Gastroesophageal sphincter (tissue), 4 donors: ENCODE results near the gene KCTD8. TPM values are rescaled to one million over a fixed set of nuclear protein-coding genes. Genes with fewer than 3 reads are reported as not detected.
"Not testable (repeated sequence)": the region's sequence is repeated elsewhere in the genome, so short reads cannot be mapped to it uniquely, and the experiment has no call there.

Experiments used
- ATAC-seq: fragments of 150-250 bp; one replicate; pipeline ENCODE4 v1.9.1; 2016; ENCODE audit warnings: mild to moderate bottlenecking, moderate library complexity
- H3K27ac ChIP-seq, 4 donors: fragments of 200-600 bp; sonication (generic) in 3 of 4; 1 replicate in 3 of 4; 2 replicates in 1 of 4; pipeline ENCODE4 v1.5.1; 2016 to 2019
- H3K27me3 ChIP-seq: fragments of 200-600 bp; sonication (generic); one replicate; pipeline ENCODE4 v1.5.1; 2019
- H3K36me3 ChIP-seq, 2 donors: fragments of 200-600 bp; sonication (generic); one replicate each; pipeline ENCODE4 v1.5.1; 2019; ENCODE audit warnings: control low read depth in 1 of 2
- H3K4me1 ChIP-seq, 3 donors: fragments of 200-600 bp; sonication (generic); 1 replicate in 2 of 3; 2 replicates in 1 of 3; pipeline ENCODE4 v1.5.1; 2016 to 2019; ENCODE audit warnings: control low read depth in 2 of 3
- H3K4me3 ChIP-seq, 2 donors: fragments of 200-600 bp; sonication (generic); one replicate each; pipeline ENCODE4 v1.5.1; 2019; ENCODE audit warnings: mild to moderate bottlenecking in 1 of 2, moderate library complexity in 1 of 2
- H3K9me3 ChIP-seq, 3 donors: fragments of 200-600 bp; sonication (generic); one replicate each; pipeline ENCODE4 v1.5.1; 2017 to 2019; ENCODE audit warnings: control low read depth in 2 of 3
- CTCF ChIP-seq, 4 experiments: fragments of 200-600 bp in 2 of 4; fragments of 450-650 bp in 2 of 4; sonication (generic) in 1 of 4; IDR thresholded peaks; one replicate each; pipeline ENCODE4 v1.5.1; 2017 to 2019; ENCODE audit warnings: antibody characterized with exemption in 4 of 4, mild to moderate bottlenecking in 2 of 4, moderate library complexity in 2 of 4
- EP300 ChIP-seq: sonication (generic); formaldehyde crosslinking; IDR thresholded peaks from one replicate; pipeline ENCODE4 v1.6.1; 2017; ENCODE audit warnings: antibody characterized with exemption, mild to moderate bottlenecking
- POLR2A ChIP-seq, 2 donors: fragments of 450-650 bp; IDR thresholded peaks; one replicate each; pipeline ENCODE4 v1.6.1; 2017; ENCODE audit warnings: antibody characterized with exemption in 2 of 2, mild to moderate bottlenecking in 2 of 2, moderate library complexity in 1 of 2
- POLR2AphosphoS5 ChIP-seq: sonication (generic); formaldehyde crosslinking; IDR thresholded peaks from one replicate; pipeline ENCODE4 v1.6.1; 2017; ENCODE audit warnings: antibody characterized with exemption
- WGBS, 2 donors: methylation state at CpG; one replicate each; pipeline ENCODE4 v1.1.5; 2018; ENCODE audit warnings: low coverage in 1 of 2; 5-methylcytosine and 5-hydroxymethylcytosine counted together
- total RNA-seq, 4 donors: library from RNA; depleted of rRNA; stranded (reverse); fragments of >200 nt; gene quantifications; one replicate each; pipeline ENCODE4 v1.1.0, GENCODE V29; 2016

KCTD8 gene
- total RNA-seq, 4 donors from 2014 or later = 0.89 to 4.4 (median 2.4) TPM

- no peak overlapping the region for H3K27ac ChIP-seq
- H3K27me3 ChIP-seq = no peaks in the 10 kb centered on the region
- ATAC-seq = no peak
- no peaks in the 10 kb centered on the region for H3K9me3 ChIP-seq
- no peaks in the 10 kb centered on the region for H3K4me1 ChIP-seq
- H3K36me3 ChIP-seq = no peaks in the 10 kb centered on the region
- 36 to 38% methylated on average over 1 of the region's 1 CpG for WGBS, 2 donors
- no peak overlapping the region for H3K4me3 ChIP-seq
- TF ChIP-seq POLR2A (IDR thresholded peaks at IDR 0.05) = no peak
These were observed 261.8 kb downstream of the KCTD8 start for GRCh38 chr4:44186850-44187246.

DNA sequence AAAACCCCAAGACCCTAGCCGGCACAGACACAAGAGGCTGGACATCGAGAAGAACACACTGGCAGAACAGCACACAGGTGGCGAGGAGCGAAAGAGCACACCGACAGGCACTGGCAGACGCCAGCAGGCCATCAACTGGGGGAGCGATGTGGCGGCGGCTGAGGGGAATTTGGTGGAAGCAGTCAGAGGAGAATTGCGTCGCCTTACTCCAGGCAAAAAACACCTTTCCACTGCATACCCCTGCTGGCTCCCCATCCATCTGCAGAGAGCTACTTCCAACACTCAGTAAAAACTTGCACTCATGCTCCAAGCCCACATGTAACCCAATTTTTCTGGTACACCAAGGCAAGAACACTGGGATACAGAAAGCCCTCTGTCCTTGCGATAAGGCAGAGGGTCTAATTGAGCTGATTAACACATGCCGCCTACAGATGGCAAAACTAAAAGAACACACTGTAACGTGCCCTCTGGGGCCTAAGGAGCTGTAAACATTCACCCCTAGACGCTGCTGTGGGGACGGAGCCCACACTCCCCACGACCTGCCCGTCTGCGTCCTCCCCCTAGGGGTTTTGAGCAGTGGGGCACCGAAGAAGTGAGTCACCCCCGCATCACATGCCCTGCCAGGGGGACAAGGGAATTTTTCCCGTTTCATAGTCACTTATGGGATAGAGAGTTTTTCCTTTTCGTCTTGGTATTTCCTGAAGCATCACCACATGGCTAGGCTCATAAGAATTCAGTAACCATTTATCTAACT is 262.3 kb downstream of the KCTD8 start:
- H3K9me3 ChIP-seq = no peaks in the 10 kb centered on the region
- H3K27me3 ChIP-seq = no peaks in the 10 kb centered on the region
- no peak overlapping the region for H3K27ac ChIP-seq
- no peaks in the 10 kb centered on the region for H3K4me1 ChIP-seq
- WGBS, 2 donors = 82 to 89% methylated on average over 6 to 10 of the region's 23 CpGs
- H3K36me3 ChIP-seq = no peaks in the 10 kb centered on the region
- no peak overlapping the region for H3K4me3 ChIP-seq
- no peak for ATAC-seq
- TF ChIP-seq CTCF (IDR thresholded peaks at IDR 0.05) (no peak), POLR2A (IDR thresholded peaks at IDR 0.05) (no peak), POLR2AphosphoS5 (no peak), EP300 (no peak)

DNA sequence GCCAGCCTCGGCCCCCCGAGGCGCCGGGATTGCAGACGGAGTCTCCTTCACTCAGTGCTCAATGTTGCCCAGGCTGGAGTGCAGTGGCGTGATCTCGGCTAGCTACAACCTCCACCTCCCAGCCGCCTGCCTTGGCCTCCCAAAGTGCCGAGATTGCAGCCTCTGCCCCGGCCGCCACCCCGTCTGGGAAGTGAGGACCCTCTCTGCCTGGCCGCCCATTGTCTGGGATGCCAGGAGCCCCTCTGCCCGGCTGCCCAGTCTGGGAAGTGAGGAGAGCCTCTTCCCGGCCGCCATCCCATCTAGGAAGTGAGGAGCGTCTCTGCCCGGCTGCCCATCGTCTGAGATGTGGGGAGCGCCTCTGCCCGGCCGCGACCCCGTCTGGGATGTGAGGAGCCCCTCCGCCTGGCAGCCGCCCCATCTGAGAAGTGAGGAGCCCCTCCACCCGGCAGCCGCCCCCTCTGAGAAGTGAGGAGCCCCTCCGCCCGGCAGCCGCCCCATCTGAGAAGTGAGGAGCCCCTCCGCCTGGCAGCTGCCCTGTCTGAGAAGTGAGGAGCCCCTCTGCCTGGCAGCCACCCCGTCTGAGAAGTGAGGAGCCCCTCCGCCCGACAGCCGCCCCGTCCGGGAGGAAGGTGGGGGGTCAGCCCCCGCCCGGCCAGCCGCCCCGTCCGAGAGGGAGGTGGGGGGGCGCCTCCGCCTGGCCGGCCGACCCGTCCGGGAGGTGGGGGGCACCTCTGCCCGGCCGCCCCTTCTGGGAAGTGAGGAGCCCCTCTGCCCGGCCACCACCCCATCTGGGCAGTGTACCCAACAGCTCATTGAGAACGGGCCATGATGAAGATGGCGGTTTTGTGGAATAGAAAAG is 266.9 kb downstream of the KCTD8 start:
- no CpG with 5 or more reads among the region's 54 CpGs for WGBS, 2 donors
- H3K36me3 ChIP-seq, H3K4me1 ChIP-seq, H3K9me3 ChIP-seq, ATAC-seq, H3K4me3 ChIP-seq, H3K27ac ChIP-seq, H3K27me3 ChIP-seq: not testable (repeated sequence)

- H3K4me1 ChIP-seq, H3K27ac ChIP-seq, H3K27me3 ChIP-seq, H3K4me3 ChIP-seq, ATAC-seq, H3K9me3 ChIP-seq, H3K36me3 ChIP-seq: not testable (repeated sequence)
- WGBS, 2 donors = no CpG with 5 or more reads among the region's 27 CpGs
These were observed 280.8 kb downstream of the KCTD8 start for GRCh38 chr4:44167766-44168165.

- Histone ChIP-seq H3K4me1 (no peaks in the 10 kb centered on the region), H3K27me3 (no peaks in the 10 kb centered on the region), H3K36me3 (no peaks in the 10 kb centered on the region), H3K4me3 (no peak overlapping the region), H3K9me3 (no peaks in the 10 kb centered on the region), H3K27ac (no peak overlapping the region)
- TF ChIP-seq POLR2AphosphoS5 (no peak), POLR2A (IDR thresholded peaks at IDR 0.05) (no peak), CTCF (IDR thresholded peaks at IDR 0.05) (no peak), EP300 (no peak)
- no peak for ATAC-seq
- 43% methylated on average over 1 of the region's 1 CpG; no CpG with 5 or more reads in 1 of the 2 donors for WGBS, 2 donors
These were observed 282.7 kb downstream of the KCTD8 start for GRCh38 chr4:44165938-44166337.

GRCh38 chr4:44162538-44163270 is 285.9 kb downstream of the KCTD8 start:
- ATAC-seq = no peak
- WGBS, 2 donors = 48 to 77% methylated on average over 2 of the region's 2 CpGs

More at GRCh38 chr4:44162538-44163270, 285.9 kb downstream of the KCTD8 start:
- no peaks in the 10 kb centered on the region for H3K4me1 ChIP-seq
- no peak overlapping the region for H3K27ac ChIP-seq
- H3K27me3 ChIP-seq = no peaks in the 10 kb centered on the region
- H3K36me3 ChIP-seq = no peaks in the 10 kb centered on the region
- H3K4me3 ChIP-seq = no peak overlapping the region
- H3K9me3 ChIP-seq = no peaks in the 10 kb centered on the region
- no peak for TF ChIP-seq POLR2AphosphoS5
- TF ChIP-seq POLR2A (IDR thresholded peaks at IDR 0.05) = no peak
- no peak for TF ChIP-seq CTCF (IDR thresholded peaks at IDR 0.05)
- no peak for TF ChIP-seq EP300
